CD4-positive, alpha-beta T cell treated with Interleukin-6 at 100 ng/mL for 8 hours (primary cell): ENCODE results near the gene PRDM16.

Experiments used
- DNase-seq: peaks from one replicate; pipeline ENCODE4 v3.0.0-alpha.2; 2020; ENCODE audit warnings: mixed read lengths, low spot score

The PRDM16 gene

GRCh38 chr1:3184666-3185065 lies 115.7 kb downstream of the PRDM16 start:
- DNase-seq = no peak

DNA sequence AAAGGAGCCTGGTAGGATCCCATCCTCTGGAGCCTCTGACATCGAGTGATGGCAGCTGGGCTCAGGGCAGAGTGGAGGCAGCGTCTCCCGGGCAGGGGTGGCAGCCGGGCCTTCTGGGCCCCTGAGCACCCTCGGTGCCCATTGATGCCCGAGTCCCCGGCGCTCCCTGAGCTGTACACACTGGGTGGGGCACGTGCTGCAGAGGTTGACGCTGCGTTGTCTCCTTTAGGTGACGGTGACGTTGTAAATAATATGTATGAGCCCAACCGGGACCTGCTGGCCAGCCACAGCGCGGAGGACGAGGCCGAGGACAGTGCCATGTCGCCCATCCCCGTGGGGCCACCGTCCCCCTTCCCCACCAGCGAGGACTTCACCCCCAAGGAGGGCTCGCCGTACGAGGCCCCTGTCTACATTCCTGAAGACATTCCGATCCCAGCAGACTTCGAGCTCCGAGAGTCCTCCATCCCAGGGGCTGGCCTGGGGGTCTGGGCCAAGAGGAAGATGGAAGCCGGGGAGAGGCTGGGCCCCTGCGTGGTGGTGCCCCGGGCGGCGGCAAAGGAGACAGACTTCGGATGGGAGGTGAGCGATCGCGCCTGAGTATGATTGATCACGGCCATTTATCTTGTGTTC lies 117.0 kb downstream of the PRDM16 start:
- DNase-seq = no peak

DNA sequence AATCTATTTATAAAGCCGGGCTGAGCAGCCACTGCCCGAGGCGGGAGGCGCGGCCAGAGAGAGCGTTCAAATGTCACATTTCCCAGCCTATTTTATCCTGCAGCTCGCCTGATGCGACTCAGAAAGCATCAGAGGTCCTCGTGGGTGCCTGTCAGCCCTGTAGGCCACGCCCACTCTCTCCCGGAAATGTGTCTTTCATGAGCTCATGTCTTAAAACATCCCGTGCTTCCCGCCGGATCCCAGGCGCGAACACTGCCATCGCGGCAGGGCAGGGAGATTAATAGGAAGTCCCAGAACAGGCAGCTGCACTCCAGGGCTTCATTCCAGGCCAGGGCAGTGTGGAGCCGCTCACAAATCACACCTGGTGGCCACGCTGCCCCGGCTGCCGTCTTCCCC lies 117.5 kb downstream of the PRDM16 start:
- no peak for DNase-seq

- no peak for DNase-seq
Measured at GRCh38 chr1:3187415-3188149, 118.6 kb downstream of the PRDM16 start.

DNA sequence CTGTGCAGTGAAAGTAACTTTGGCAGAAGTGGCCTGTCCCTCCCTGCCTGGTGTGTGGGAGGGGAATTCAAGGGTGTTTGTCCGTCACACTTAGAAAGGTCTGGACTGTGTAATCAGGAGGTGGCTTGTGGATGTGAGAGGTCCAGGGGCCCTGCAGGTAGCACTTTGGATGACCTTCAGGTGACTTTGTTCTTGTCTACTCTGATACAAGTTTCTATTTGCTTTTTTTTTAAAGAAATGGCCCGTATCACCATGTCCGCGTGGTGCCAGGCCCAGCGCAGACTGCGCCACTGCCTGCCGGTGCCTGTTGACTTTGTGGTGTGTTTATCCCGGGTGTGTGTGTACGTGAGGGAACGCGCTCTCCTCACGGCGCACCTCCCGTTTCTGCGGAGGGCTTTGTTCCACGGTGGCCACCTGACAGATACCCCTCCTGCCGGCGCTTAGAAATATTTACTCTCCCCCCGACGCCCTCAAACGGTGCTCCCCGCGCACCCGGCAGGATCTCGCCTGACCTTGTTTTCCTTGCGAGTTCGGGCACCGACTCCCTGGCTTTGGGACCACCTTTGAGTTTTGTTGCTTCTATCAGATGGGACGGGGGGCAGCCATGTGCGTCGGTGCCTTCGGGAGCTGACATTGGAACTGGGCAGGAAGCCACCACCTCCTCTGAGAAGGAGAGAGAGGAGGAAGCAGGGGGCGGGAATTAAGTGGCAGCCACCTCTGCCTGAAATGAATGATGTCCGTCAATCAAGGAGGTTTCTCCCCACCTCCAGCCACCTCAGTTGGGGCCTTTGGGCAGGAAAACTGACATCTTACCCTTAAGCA lies 119.4 kb downstream of the PRDM16 start:
- no peak for DNase-seq

- DNase-seq = no peak
Measured at GRCh38 chr1:3190256-3191041, 121.4 kb downstream of the PRDM16 start.

DNA sequence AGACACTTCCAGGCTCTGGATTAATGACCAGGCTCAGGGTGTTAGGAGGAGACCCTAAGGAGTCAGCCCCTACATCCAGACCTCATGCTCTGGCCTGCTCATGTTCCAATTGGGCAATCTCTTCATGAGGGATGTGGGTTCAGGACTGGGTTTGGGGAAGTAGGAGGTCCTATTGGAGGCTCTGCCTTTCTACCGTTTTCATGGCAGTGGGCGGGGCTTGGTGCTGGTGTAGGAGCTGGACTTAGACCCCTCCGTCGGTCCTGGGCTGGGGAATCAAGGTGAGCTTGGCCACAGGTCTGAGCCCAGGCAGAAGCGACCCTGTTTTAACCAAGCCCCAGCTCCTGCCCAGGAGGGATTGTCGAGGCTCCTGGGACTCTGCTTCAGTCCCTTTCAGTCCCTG lies 123.4 kb downstream of the PRDM16 start:
- DNase-seq = no peak

- DNase-seq = no peak
Measured at GRCh38 chr1:3192825-3193224, 123.8 kb downstream of the PRDM16 start.

GRCh38 chr1:3193811-3194210 lies 124.8 kb downstream of the PRDM16 start:
- no peak for DNase-seq

DNA sequence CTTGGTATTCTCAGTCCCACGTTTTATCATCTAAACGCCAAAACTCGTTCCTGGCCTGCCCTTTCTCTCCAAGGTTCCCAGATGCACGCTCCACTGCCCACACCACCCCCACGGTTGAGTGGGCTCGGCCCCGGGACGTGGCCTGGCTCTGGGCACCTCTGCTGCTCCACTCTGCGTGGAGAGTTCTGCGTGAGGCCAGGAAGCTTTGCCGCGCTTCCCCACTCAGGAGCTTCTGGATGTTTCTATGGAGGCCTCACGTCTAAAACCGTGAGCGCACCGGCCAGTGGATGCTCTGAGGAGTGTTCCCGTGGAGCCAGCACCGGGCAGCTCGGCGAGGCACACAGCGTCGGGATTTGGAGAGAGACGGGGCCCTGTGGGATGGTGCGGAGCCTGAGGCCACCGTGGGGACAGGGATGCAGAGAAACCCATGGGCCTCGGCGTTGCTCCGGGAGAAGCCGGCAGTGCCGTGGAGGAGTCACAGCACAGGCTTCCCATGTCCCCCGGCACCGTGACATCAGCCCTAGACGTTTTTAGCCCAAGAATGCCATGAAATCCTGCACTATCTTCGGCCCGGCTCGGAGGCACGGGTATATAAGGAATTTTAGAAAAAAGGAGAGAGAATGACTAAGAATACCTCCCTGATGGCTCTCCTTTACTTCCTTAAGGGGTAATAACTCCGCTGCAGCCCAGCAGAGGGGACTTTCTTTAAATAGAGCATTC lies 125.9 kb downstream of the PRDM16 start:
- DNase-seq = no peak

DNA sequence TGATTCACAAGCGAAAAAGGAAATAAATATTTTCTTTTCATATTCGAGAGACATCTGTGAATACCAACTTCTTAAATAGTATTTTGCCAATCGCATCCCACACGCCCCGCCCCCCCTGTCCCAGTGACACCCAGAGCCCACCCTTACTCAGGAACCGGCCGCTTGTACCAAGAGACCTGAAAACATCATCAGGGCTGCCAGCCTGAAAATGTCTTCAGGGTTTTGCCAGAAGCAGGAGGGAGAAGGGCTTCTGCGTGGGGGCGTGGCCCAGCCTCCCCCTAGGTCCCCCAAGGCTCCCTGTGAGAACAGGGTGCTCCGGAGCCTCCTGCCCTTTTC lies 126.4 kb downstream of the PRDM16 start:
- DNase-seq = no peak

- no peak for DNase-seq
Measured at GRCh38 chr1:3195966-3196515, 127.0 kb downstream of the PRDM16 start.

DNA sequence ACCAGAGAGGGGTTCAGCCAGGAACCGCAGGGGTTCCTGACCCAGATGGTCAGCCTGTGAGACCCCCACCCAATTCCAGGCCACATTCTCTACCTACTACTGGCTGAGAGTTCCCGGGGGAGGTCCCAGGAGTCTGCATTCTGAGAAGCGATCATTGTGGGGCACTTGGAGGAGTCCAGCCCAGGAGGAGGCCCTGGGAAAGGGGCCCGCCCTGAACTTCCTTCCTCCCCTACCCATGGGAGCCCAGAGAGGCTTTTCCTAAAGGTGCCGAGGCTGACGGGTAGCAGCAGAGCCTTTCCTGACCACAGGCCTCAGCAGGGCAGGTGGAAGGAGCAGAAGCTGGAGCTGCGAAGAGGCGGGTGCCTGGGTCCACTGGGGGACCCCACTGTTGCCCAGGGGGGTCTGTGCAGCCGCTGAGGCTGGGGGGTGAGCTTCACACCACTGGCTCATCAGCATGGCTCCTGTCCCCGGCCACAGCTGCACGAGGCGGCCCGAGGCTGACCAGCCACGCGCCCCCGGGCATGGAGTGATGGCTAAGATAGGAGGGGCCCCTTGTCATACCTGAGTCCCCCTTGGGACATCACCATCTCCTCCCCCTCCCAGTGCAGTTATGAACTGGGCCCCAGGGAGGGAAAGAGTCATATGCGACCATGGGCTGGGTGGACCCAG lies 127.7 kb downstream of the PRDM16 start:
- no peak for DNase-seq

- no peak for DNase-seq
Measured at GRCh38 chr1:3197781-3198316, 128.8 kb downstream of the PRDM16 start.

GRCh38 chr1:3198371-3199271 lies 129.6 kb downstream of the PRDM16 start:
- DNase-seq = no peak

DNA sequence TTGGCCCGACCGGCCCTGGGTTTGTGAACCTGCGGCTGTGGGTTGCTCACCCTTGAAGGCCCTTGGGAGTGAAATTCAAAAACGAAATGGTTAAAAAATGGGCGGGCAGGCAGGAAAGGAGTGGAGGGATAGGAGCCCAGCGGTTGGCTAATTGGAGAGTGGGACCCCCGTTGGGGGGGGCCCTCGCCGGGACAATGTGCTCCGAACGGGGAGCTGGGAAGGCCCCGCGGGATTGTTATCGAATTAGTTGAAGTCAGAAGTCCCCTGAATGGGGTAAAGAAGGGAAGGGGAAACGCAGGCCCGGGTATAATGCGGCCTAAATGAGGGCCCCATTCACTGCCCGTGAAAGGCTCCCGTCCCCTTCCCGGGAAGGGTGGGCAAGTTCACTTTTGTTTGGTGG lies 135.7 kb downstream of the PRDM16 start:
- DNase-seq = no peak

GRCh38 chr1:3205815-3206214 lies 136.8 kb downstream of the PRDM16 start:
- DNase-seq = no peak

- no peak for DNase-seq
Measured at GRCh38 chr1:3206696-3207095, 137.7 kb downstream of the PRDM16 start.

DNA sequence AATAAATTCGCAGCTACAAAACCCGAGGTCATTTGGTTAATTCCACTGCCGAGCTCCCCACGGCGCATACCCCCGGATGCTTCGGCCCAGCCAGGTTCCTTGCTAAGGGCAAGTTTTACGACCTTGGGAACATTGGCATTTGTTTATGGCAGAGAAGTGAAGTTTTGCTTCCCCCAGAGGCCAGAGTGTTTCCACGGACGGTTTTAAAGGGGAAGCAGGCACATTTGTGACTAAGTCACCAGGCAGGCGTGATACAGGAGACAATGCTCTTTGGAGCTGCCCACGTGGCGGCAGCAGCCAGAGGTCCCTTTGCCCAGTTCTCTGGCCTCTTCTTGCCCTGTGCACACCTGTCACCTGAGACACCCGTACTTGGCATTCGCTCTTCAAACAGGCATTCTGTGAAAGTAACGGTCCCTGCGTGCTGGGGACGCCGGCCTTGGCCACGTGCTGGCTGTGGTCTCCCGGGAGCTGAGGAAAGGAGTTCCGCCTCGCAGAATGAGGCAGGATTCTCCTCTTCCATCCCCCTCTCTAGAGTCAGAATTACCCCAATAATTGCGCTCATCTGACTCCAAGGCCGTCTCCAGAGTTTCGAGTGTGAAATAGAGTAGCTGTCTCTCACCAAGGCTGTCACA lies 138.3 kb downstream of the PRDM16 start:
- no peak for DNase-seq
